Prostate gland (tissue), 2 donors: Measurements from ENCODE around the gene ABCC8. TPM values are rescaled to one million over a fixed set of nuclear protein-coding genes. Genes with fewer than 3 reads are reported as not detected.

ENCODE experiments used
- DNase-seq: peaks from one replicate; pipeline ENCODE4 v3.0.0-alpha.2; 2019; ENCODE audit warnings: low spot score
- H3K27ac ChIP-seq, 2 donors: fragments of 200-600 bp; sonication (generic); 2 replicates each; pipeline ENCODE4 v1.5.1; 2017 to 2019
- H3K27me3 ChIP-seq: fragments of 200-600 bp; sonication (generic); replicated peaks from 2 replicates; pipeline ENCODE4 v1.5.1; 2019; ENCODE audit not compliant: insufficient read depth
- H3K36me3 ChIP-seq, 2 donors: fragments of 200-600 bp; sonication (generic); 1 replicate in 1 of 2; 2 replicates in 1 of 2; pipeline versions ENCODE4 v1.5.1 to v1.8.1; 2017 to 2019
- H3K4me1 ChIP-seq: fragments of 200-600 bp; sonication (generic); replicated peaks from 2 replicates; pipeline ENCODE4 v1.5.1; 2019
- H3K4me3 ChIP-seq, 2 donors: fragments of 200-600 bp; sonication (generic); 2 replicates each; pipeline ENCODE4 v1.5.1; 2017 to 2019
- H3K9me3 ChIP-seq: fragments of 200-600 bp; sonication (generic); 2 replicates; pipeline ENCODE4 v1.5.1; 2017
- CTCF ChIP-seq, 4 experiments: fragments of 200-600 bp in 2 of 4; fragments of 450-650 bp in 2 of 4; sonication (generic) in 2 of 4; IDR thresholded peaks; 1 replicate in 3 of 4; 2 replicates in 1 of 4; pipeline ENCODE4 v1.5.1; 2016 to 2019; ENCODE audit warnings: antibody characterized with exemption in 4 of 4, mild to moderate bottlenecking in 2 of 4, moderate library complexity in 2 of 4
- POLR2A ChIP-seq: fragments of 450-650 bp; IDR thresholded peaks from one replicate; pipeline ENCODE4 v1.6.1; 2016; ENCODE audit warnings: antibody characterized with exemption, mild to moderate bottlenecking
- POLR2AphosphoS5 ChIP-seq: sonication (generic); formaldehyde crosslinking; IDR thresholded peaks from one replicate; pipeline ENCODE4 v1.6.1; 2017; ENCODE audit warnings: antibody characterized with exemption
- WGBS: methylation state at CpG from one replicate; pipeline ENCODE4 v1.1.5; 2018; 5-methylcytosine and 5-hydroxymethylcytosine counted together
- intact Hi-C: fragments of 100-400 bp; cut with DNase I; formaldehyde crosslinking; loops from one replicate; pipeline ENCODE4 v1.14.2; 2022
- total RNA-seq, 2 donors: library from RNA; depleted of rRNA; stranded (reverse); fragments of >200 nt; gene quantifications; one replicate each; pipeline ENCODE4 v1.1.0, GENCODE V29; 2016

The ABCC8 gene
- total RNA-seq, 2 donors from 2014 or later = 5.7 to 10.2 TPM

DNA sequence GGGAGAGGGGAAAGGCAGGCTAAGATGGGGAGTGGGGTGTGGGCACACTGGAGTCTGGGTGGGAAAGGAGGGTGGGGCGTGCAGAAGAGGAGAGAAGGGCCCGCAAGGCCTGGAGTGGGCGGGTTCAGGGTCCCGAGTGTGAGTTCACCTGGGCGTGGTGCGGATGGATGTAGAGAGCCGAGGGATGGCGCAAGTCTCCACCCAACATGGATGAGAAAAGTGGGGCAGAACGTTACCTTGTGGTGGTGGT lies 364 bp upstream of the ABCC8 start:
- Histone ChIP-seq H3K4me3 (peak overlapping the region in 1 of 2 donors; percentile 18), H3K36me3 (no peaks in the 10 kb centered on the region), H3K9me3 (no peaks in the 10 kb centered on the region), H3K27ac (no peak overlapping the region), H3K4me1 (no peaks in the 10 kb centered on the region), H3K27me3 (no peaks in the 10 kb centered on the region)
- WGBS = 16% methylated on average over 9 of the region's 9 CpGs
- no peak for DNase-seq
- TF ChIP-seq CTCF (IDR thresholded peaks at IDR 0.05) (no peak), POLR2AphosphoS5 (no peak), POLR2A (no peak)
- intact Hi-C loops = no loop called here

- peak overlapping the region; percentile 18 to 29 for H3K4me3 ChIP-seq
- no peaks in the 10 kb centered on the region for H3K36me3 ChIP-seq
- H3K27ac ChIP-seq = no peak overlapping the region
- no peaks in the 10 kb centered on the region for H3K27me3 ChIP-seq
- intact Hi-C loops = no loop called here
- no peaks in the 10 kb centered on the region for H3K4me1 ChIP-seq
- TF ChIP-seq POLR2AphosphoS5 (no peak), CTCF (IDR thresholded peaks at IDR 0.05) (no peak), POLR2A (no peak)
- whole genome bisulfite sequencing = 9% methylated on average over 25 of the region's 31 CpGs
- no peak for DNase-seq
- no peaks in the 10 kb centered on the region for H3K9me3 ChIP-seq
Observed at GRCh38 chr11:17475666-17476316, 854 bp downstream of the ABCC8 start.

DNA sequence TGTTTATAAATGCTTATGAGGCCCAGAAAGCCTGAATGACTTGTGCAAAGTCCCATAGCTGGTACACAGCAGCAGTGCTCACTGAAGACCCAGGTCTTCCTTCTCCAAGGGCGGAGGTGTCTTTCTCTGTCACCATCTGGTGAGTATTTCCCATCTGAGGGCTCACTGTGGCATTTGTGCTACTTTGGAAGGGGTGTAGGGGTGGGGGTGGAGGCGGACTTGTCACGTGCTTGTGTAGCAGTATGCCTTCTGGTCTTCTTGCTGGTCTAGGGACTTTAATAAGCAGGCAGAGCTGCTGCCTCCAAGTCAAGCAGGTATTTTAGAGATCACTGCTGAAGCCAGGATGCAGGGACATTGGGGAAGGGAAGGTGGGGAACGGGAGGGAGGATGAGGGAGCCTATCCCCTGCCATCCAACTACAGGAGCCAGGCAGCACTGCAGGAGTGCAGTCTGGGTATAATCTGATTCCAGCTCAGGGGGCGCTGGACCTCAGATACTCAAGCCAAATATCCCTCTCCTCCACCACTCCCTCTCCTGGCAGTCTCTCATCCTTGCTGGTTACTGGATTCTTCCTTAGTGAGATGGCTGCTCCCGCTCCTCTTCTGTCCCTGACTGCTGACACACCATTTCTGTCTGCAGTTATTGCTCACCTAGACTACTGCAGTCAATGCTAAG lies 3.4 kb downstream of the ABCC8 start:
- TF ChIP-seq CTCF (IDR thresholded peaks at IDR 0.05) (no peak), POLR2A (no peak), POLR2AphosphoS5 (no peak)
- Histone ChIP-seq H3K4me3 (no peak overlapping the region), H3K27ac (no peak overlapping the region), H3K36me3 (no peaks in the 10 kb centered on the region), H3K9me3 (no peaks in the 10 kb centered on the region), H3K27me3 (no peaks in the 10 kb centered on the region), H3K4me1 (no peaks in the 10 kb centered on the region)
- DNase-seq = no peak
- intact Hi-C loops = no loop called here
- 43% methylated on average over 6 of the region's 6 CpGs for WGBS

- intact Hi-C loops = no loop called here
- H3K27me3 ChIP-seq = no peaks in the 10 kb centered on the region
- H3K27ac ChIP-seq = no peak overlapping the region
- H3K4me3 ChIP-seq = no peak overlapping the region
- DNase-seq = no peak
- no peaks in the 10 kb centered on the region for H3K9me3 ChIP-seq
- WGBS = 50% methylated on average over 3 of the region's 3 CpGs
- no peaks in the 10 kb centered on the region for H3K36me3 ChIP-seq
- no peaks in the 10 kb centered on the region for H3K4me1 ChIP-seq
- no peak for TF ChIP-seq POLR2AphosphoS5
Observed at GRCh38 chr11:17472467-17472866, 4.2 kb downstream of the ABCC8 start.

DNA sequence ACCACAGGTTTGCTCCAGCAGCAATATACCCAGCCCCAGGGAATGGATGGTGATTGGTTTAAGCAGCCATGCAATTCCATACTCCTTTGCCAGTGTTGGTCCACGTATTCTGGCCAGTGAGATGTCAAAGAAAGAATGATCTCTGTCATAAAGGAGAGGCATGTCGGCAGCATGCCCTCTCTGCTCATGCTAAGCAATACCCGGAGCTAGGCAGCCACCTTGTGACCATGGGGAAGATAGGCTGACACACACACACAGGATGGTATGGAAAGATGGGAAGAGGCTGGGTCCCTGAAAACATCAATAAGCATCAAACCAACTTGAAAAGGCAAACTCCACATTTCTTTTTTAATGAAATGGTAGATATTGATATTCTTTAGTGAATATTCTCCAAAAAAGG lies 5.1 kb downstream of the ABCC8 start:
- H3K27ac ChIP-seq = no peak overlapping the region
- H3K9me3 ChIP-seq = no peaks in the 10 kb centered on the region
- DNase-seq = no peak
- TF ChIP-seq CTCF (IDR thresholded peaks at IDR 0.05) (no peak), POLR2AphosphoS5 (no peak), POLR2A (no peak)
- H3K27me3 ChIP-seq = no peaks in the 10 kb centered on the region
- H3K4me1 ChIP-seq = no peaks in the 10 kb centered on the region
- no peaks in the 10 kb centered on the region for H3K36me3 ChIP-seq
- H3K4me3 ChIP-seq = no peak overlapping the region
- WGBS = 81% methylated on average over 3 of the region's 3 CpGs
- intact Hi-C loops = no loop called here
